Activated T-helper 9 cell treated with anti-CD3 and anti-CD28 coated beads, Interleukin-2, amount 50 U/mL, for 16 hours (primary cell): ENCODE data around the gene KRT15.

Experiments used
- DNase-seq: peaks from one replicate; pipeline ENCODE4 v3.0.0-alpha.2; 2020; ENCODE audit warnings: low read depth

Gene KRT15

GRCh38 chr17:41504246-41504977, 14.3 kb downstream of the KRT15 start:
- no peak for DNase-seq

GRCh38 chr17:41503202-41503601, 15.5 kb downstream of the KRT15 start:
- DNase-seq, result no peak

- no peak for DNase-seq
Observed at GRCh38 chr17:41500131-41500911, 18.4 kb downstream of the KRT15 start.

GRCh38 chr17:41499714-41500113, 19.0 kb downstream of the KRT15 start:
- no peak for DNase-seq

GRCh38 chr17:41498276-41498675, 20.4 kb downstream of the KRT15 start:
- no peak for DNase-seq

GRCh38 chr17:41496803-41497484, 21.7 kb downstream of the KRT15 start:
- peak; percentile 34 for DNase-seq

- DNase-seq, result no peak
Observed at GRCh38 chr17:41494524-41494923, 24.2 kb downstream of the KRT15 start.

- no peak for DNase-seq
Observed at GRCh38 chr17:41492771-41493170, 25.9 kb downstream of the KRT15 start.

- no peak for DNase-seq
Observed at GRCh38 chr17:41492351-41492750, 26.3 kb downstream of the KRT15 start.

GRCh38 chr17:41491476-41491875, 27.2 kb downstream of the KRT15 start:
- DNase-seq, result no peak

GRCh38 chr17:41490000-41490990, 28.4 kb downstream of the KRT15 start:
- DNase-seq, result no peak

GRCh38 chr17:41489531-41489930, 29.2 kb downstream of the KRT15 start, which contains the start of gene KRT36:
Gene KRT36, minus strand, starts transcription at chr17:41489910. Its CDS starts 46 bp downstream, at chr17:41489864.
- no peak for DNase-seq

GRCh38 chr17:41486809-41487530, 31.7 kb downstream of the KRT15 start:
- no peak for DNase-seq

- DNase-seq, result no peak
Observed at GRCh38 chr17:41486316-41486715, 32.4 kb downstream of the KRT15 start.

GRCh38 chr17:41484920-41485904, 33.5 kb downstream of the KRT15 start:
- DNase-seq, result no peak

- no peak for DNase-seq
Observed at GRCh38 chr17:41483991-41484826, 34.5 kb downstream of the KRT15 start.

GRCh38 chr17:41483531-41483930, 35.2 kb downstream of the KRT15 start:
- DNase-seq, result no peak

GRCh38 chr17:41481036-41481435, 37.7 kb downstream of the KRT15 start, which contains the start of gene KRT35:
Gene KRT35, minus strand, starts transcription at chr17:41481151. Its CDS starts 54 bp downstream, at chr17:41481097.
- DNase-seq, result no peak

- no peak for DNase-seq
Observed at GRCh38 chr17:41480581-41480980, 38.1 kb downstream of the KRT15 start.
